GM12878 (cell line): ENCODE measurements around the gene LYPD6. TPM values are rescaled to one million over a fixed set of nuclear protein-coding genes. Genes with fewer than 3 reads are reported as not detected.

Experiments
- ATAC-seq: fragments of 200-7000 bp; cut with Tn5 transposase; 3 replicates; pipeline ENCODE4 v1.9.1; 2020; ENCODE audit warnings: mild to moderate bottlenecking, moderate library complexity
- BruUV-seq: library from RNA; stranded (reverse); fragments of 400-500 nt; replicated peaks from 2 replicates; lab custom pipeline; 2021; lab: Mats Ljungman, UMichigan
- CTCF ChIA-PET: fragments of 300-600 bp; sonication (Branson Sonifier 250); formaldehyde crosslinking; extraction: SDS; loops from one replicate; lab custom pipeline; 2021; ENCODE audit warnings: inconsistent platforms; lab: Yijun Ruan, JAX
- POLR2A ChIA-PET: fragments of 350-600 bp; formaldehyde crosslinking; extraction: SDS; loops from one replicate; lab custom pipeline; 2021; ENCODE audit warnings: inconsistent platforms; lab: Charles Lee
- RAD21 ChIA-PET: fragments of 300-600 bp; sonication (Branson Sonifier 250); formaldehyde crosslinking; loops from one replicate; lab custom pipeline; 2023; ENCODE audit warnings: antibody characterized with exemption; ENCODE audit not compliant: unreplicated experiment; lab: Charles Lee
- SMC1A ChIA-PET: fragments of 300-600 bp; sonication (Branson Sonifier 250); formaldehyde crosslinking; loops from one replicate; lab custom pipeline; 2023; ENCODE audit not compliant: unreplicated experiment, uncharacterized antibody; lab: Charles Lee
- DNase-seq: peaks from one replicate; pipeline ENCODE4 v3.0.0-alpha.2; 2011; ENCODE audit warnings: low read depth, low spot score
- FAIRE-seq: peaks from 3 replicates; lab custom pipeline; 2011; peaks lifted over from hg19 to GRCh38; lab: Jason Lieb, UNC
- H2AFZ ChIP-seq: 2 replicates; pipeline ENCODE4 v1.6.0; 2011; ENCODE audit warnings: low read depth, low read length, control low read depth; ENCODE audit not compliant: control insufficient read depth
- H3K27ac ChIP-seq: 2 replicates; pipeline ENCODE4 v1.5.1; 2011; ENCODE audit warnings: control low read depth; ENCODE audit not compliant: control insufficient read depth, insufficient read depth
- H3K27me3 ChIP-seq, 2 experiments: replicated peaks in 1 of 2; 2 replicates each; pipeline versions ENCODE4 v1.6.0 to v1.6.1; 2011; ENCODE audit warnings: low read length in 1 of 2; ENCODE audit not compliant: control insufficient read depth in 2 of 2, insufficient read depth in 2 of 2
- H3K36me3 ChIP-seq, 2 experiments: 2 replicates each; pipeline ENCODE4 v1.5.1; 2011; ENCODE audit warnings: low read length in 1 of 2; ENCODE audit not compliant: control insufficient read depth in 2 of 2, insufficient read depth in 2 of 2
- H3K4me1 ChIP-seq: 2 replicates; pipeline ENCODE4 v1.6.1; 2011; ENCODE audit warnings: mild to moderate bottlenecking, low read length, moderate library complexity, mixed read lengths; ENCODE audit not compliant: control insufficient read depth, insufficient read depth
- H3K4me2 ChIP-seq: 2 replicates; pipeline ENCODE4 v1.6.0; 2011; ENCODE audit warnings: control low read depth; ENCODE audit not compliant: control insufficient read depth, insufficient read depth
- H3K4me3 ChIP-seq: fragments of 200-600 bp; sonication (generic); 2 replicates; pipeline ENCODE4 v1.5.1; 2016
- H3K79me2 ChIP-seq: 2 replicates; pipeline ENCODE4 v1.6.0; 2011; ENCODE audit warnings: low read length; ENCODE audit not compliant: control insufficient read depth, insufficient read depth
- H3K9ac ChIP-seq: 2 replicates; pipeline ENCODE4 v1.8.0; 2011; ENCODE audit warnings: low read length, control low read depth, mixed read lengths; ENCODE audit not compliant: control insufficient read depth, insufficient read depth
- H3K9me3 ChIP-seq: replicated peaks from 3 replicates; pipeline ENCODE4 v1.5.1; 2011; ENCODE audit warnings: mild to moderate bottlenecking, low read length; ENCODE audit not compliant: control insufficient read depth, insufficient read depth
- H4K20me1 ChIP-seq: 2 replicates; pipeline ENCODE4 v1.6.0; 2011; ENCODE audit not compliant: control insufficient read depth, insufficient read depth
- BACH1 ChIP-seq: fragments of 450-650 bp; IDR thresholded peaks from 2 replicates; pipeline ENCODE4 v1.6.1; 2017; ENCODE audit warnings: mild to moderate bottlenecking, borderline replicate concordance
- BCL11A ChIP-seq: IDR thresholded peaks from 2 replicates; pipeline ENCODE4 v1.6.1; 2011; ENCODE audit warnings: low read depth, low read length
- EGR1 ChIP-seq, 2 experiments: IDR thresholded peaks; 1 replicate in 1 of 2; 2 replicates in 1 of 2; pipeline ENCODE4 v1.6.1; 2011 to 2012; ENCODE audit warnings: low read depth in 2 of 2, low read length in 2 of 2, borderline replicate concordance in 1 of 2, mild to moderate bottlenecking in 1 of 2, moderate library complexity in 1 of 2
- HDAC6 ChIP-seq: fragments of 200-600 bp; sonication (generic); IDR thresholded peaks from one replicate; pipeline ENCODE4 v1.8.0; 2017; ENCODE audit warnings: antibody characterized with exemption; ENCODE audit not compliant: unreplicated experiment
- JUND ChIP-seq: IDR thresholded peaks from 2 replicates; pipeline ENCODE4 v1.6.1; 2012; ENCODE audit warnings: low read depth, mild to moderate bottlenecking, low read length, improper control_type of control experiment, moderate library complexity
- NFYB ChIP-seq: IDR thresholded peaks from 2 replicates; pipeline ENCODE4 v1.6.1; 2011; ENCODE audit warnings: low read depth, mild to moderate bottlenecking, low read length, improper control_type of control experiment, moderate library complexity; ENCODE audit not compliant: insufficient read depth
- NR2C2 ChIP-seq: IDR thresholded peaks from 2 replicates; pipeline ENCODE4 v1.6.1; 2011; ENCODE audit warnings: borderline replicate concordance, low read depth; ENCODE audit not compliant: control insufficient read depth, insufficient read length
- POLR2AphosphoS2 ChIP-seq: IDR thresholded peaks from 2 replicates; pipeline ENCODE4 v1.6.1; 2011; ENCODE audit warnings: low read depth, mild to moderate bottlenecking, low read length, improper control_type of control experiment, moderate library complexity
- SP1 ChIP-seq: IDR thresholded peaks from one replicate; pipeline ENCODE4 v1.6.1; 2011; ENCODE audit warnings: low read depth, low read length
- TCF12 ChIP-seq: IDR thresholded peaks from 2 replicates; pipeline ENCODE4 v1.6.1; 2011; ENCODE audit warnings: low read depth, mild to moderate bottlenecking, low read length
- TCF3 ChIP-seq: IDR thresholded peaks from 2 replicates; pipeline ENCODE4 v1.6.1; 2012; ENCODE audit warnings: low read depth, mild to moderate bottlenecking, low read length, borderline replicate concordance; ENCODE audit not compliant: insufficient read depth
- ZNF622 ChIP-seq: fragments of 450-650 bp; IDR thresholded peaks from 2 replicates; pipeline ENCODE4 v1.6.1; 2017; ENCODE audit warnings: mild to moderate bottlenecking, inconsistent platforms
- ZSCAN29 ChIP-seq: fragments of 450-650 bp; IDR thresholded peaks from 2 replicates; pipeline ENCODE4 v1.6.1; 2017; ENCODE audit warnings: mild to moderate bottlenecking, moderate library complexity
- WGBS: methylation state at CpG from one replicate; pipeline ENCODE4 v1.1.6; 2016; ENCODE audit warnings: low lambda C conversion rate; ENCODE audit not compliant: insufficient replicate concordance, insufficient coverage; ENCODE audit errors: missing lambda C conversion rate; 5-methylcytosine and 5-hydroxymethylcytosine counted together
- in situ Hi-C: fragments of 300-500 bp; cut with MboI; formaldehyde crosslinking; loops from 9 replicates; pipeline ENCODE4 v1.14.3; 2018; ENCODE audit warnings: mixed read lengths
- intact Hi-C: fragments of 100-400 bp; cut with micrococcal nuclease; formaldehyde crosslinking; loops from one replicate; pipeline ENCODE4 v1.14.2; 2022; ENCODE audit not compliant: unreplicated experiment
- polyA plus RNA-seq, 11 experiments: library from polyadenylated mRNA; depleted of rRNA in 4 of 11; unstranded in 6 of 11; stranded (reverse) in 5 of 11; fragments of >200 nt; fragmentation: Nextera tagmentation in 4 of 11; fragmentation: Illumina TruSeq in 1 of 11; extraction: Ambion mirVana in 4 of 11; extraction: Trizol in 1 of 11; gene quantifications; 1 replicate in 1 of 11; 2 replicates in 10 of 11; pipeline versions ENCODE4 v1.2.1 to v1.2.3, GENCODE V29; 2011 to 2016; ENCODE audit warnings: inconsistent platforms in 2 of 11, missing spikeins in 2 of 11, low read depth in 1 of 11
- total RNA-seq, 4 experiments: library from RNA; depleted of rRNA in 3 of 4; stranded (reverse); fragments of >200 nt in 3 of 4; fragmentation: Illumina TruSeq in 1 of 4; extraction: Trizol in 1 of 4; gene quantifications; 2 replicates each; pipeline versions ENCODE4 v1.2.1 to v1.2.3, GENCODE V29; 2013 to 2021
- TF ChIP-seq, protein P1 (sequence below): fragments of 450-650 bp; IDR thresholded peaks from 2 replicates; pipeline ENCODE4 v1.6.1; 2016; ENCODE audit warnings: mild to moderate bottlenecking
- TF ChIP-seq, protein P2 (sequence below): IDR thresholded peaks from 2 replicates; pipeline ENCODE4 v1.6.1; 2012; ENCODE audit warnings: low read depth, low read length, improper control_type of control experiment

LYPD6 gene
- total and polyA plus RNA-seq, 10 of the 15 experiments (the other 5 are each of a cell fraction or from before 2014, with no cell fraction given) = not detected

DNA sequence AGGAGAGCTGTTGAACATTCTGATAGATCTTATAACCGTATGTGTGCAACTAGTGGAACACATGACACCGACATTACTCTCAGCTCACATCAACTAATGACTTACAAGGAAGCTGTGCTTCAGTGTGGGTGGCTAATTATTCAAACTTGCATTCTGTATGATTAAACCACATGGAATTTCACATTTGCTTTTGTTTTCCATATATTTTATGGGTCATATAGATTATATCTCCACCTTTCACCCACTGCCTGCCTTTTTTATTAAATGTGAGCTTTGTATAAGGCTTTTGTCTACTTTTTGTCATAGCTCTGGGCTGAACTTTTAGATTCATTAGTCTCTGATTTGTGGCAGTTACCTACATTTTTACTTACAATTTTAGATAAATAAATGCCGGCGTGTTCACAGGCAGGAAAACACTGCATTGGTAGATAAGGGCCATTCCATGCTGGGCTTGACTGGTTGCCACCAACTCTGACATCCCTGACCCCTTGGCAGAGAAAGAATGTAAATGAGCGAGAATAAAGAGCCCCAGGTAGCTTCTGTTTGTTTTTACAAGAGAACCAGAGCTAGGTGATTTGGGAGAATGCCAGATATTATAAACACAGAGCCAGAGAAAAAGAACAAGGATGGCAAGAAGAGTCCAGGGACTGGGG, 35.7 kb downstream of the LYPD6 start:
- intact Hi-C loops = no loop called here
- ChIA-PET CTCF (no interaction called here), RAD21 (no interaction called here), SMC1A (no interaction called here), POLR2A (no interaction called here)
- ATAC-seq = no peak
- TF ChIP-seq TCF3 (no peak), BACH1 (no peak)
- TF ChIP-seq, protein P1, sequence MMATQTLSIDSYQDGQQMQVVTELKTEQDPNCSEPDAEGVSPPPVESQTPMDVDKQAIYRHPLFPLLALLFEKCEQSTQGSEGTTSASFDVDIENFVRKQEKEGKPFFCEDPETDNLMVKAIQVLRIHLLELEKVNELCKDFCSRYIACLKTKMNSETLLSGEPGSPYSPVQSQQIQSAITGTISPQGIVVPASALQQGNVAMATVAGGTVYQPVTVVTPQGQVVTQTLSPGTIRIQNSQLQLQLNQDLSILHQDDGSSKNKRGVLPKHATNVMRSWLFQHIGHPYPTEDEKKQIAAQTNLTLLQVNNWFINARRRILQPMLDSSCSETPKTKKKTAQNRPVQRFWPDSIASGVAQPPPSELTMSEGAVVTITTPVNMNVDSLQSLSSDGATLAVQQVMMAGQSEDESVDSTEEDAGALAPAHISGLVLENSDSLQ = no peak
- Histone ChIP-seq H3K4me3 (no peak overlapping the region), H3K27me3 (no peaks in the 10 kb centered on the region), H3K79me2 (no peaks in the 10 kb centered on the region), H3K4me2 (no peak overlapping the region), H2AFZ (no peak overlapping the region), H3K36me3 (no peaks in the 10 kb centered on the region), H3K9ac (no peak overlapping the region; the same call in 1 of the 2 replicates), H3K27ac (no peak overlapping the region), H3K4me1 (no peaks in the 10 kb centered on the region), H3K9me3 (no peaks in the 10 kb centered on the region), H4K20me1 (no peaks in the 10 kb centered on the region)
- in situ Hi-C loops = no loop called here
- no peak for FAIRE-seq
- WGBS = 42% methylated on average over 5 of the region's 5 CpGs
- BruUV-seq = no TSS peak
- DNase-seq = no peak

DNA sequence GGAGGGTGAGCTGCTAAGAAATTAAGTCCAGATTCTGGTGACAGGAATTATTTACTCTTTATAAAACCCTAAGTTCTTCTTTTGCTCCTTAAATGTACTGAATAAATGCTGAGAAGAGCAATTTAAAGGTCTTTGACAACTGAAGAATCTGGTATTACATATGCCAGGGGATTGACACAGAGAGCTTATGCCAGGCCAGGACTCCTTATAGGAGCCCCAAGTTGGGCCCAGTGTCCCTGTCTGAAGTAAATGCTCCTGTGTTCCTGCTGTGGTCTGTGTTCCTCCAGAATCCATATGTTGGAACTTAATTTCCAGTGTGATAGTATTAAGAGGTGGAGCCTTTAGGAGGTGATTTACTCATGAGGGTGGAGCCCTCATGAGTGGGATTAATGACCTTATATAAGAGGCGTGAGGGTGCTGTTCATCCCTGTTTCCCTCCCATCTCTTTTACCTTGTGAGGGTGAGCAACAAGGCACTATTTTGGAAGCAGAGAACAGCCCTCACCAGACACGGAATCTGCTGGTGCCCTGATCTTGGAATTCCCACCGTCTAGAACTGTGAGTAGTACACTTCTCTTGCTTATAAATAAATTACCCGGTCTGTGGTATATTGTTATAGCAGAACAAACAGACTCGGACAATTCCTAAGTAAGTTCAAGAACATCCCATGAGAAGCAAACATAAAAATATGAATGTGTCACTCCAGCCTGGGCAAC, 39.8 kb downstream of the LYPD6 start:
- Histone ChIP-seq H3K4me2 (no peak overlapping the region), H3K27me3 (no peaks in the 10 kb centered on the region), H3K79me2 (no peaks in the 10 kb centered on the region), H3K27ac (no peak overlapping the region), H3K9me3 (no peaks in the 10 kb centered on the region), H3K9ac (no peak overlapping the region), H3K4me1 (no peaks in the 10 kb centered on the region), H2AFZ (no peak overlapping the region), H4K20me1 (no peaks in the 10 kb centered on the region), H3K36me3 (no peaks in the 10 kb centered on the region), H3K4me3 (no peak overlapping the region)
- POLR2A ChIA-PET = no interaction called here
- in situ Hi-C loops = no loop called here
- TF ChIP-seq NFYB (no peak), TCF12 (no peak), POLR2AphosphoS2 (no peak), JUND (no peak), ZNF622 (no peak), NR2C2 (no peak), ZSCAN29 (no peak), BCL11A (no peak), HDAC6 (no peak), EGR1 (IDR thresholded peaks at IDR 0.05; ENCODE audit: borderline replicate concordance in 1 of 2, low read depth in 2 of 2, low read length in 2 of 2) (no peak), SP1 (no peak)
- TF ChIP-seq, protein P2, sequence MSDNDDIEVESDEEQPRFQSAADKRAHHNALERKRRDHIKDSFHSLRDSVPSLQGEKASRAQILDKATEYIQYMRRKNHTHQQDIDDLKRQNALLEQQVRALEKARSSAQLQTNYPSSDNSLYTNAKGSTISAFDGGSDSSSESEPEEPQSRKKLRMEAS = no peak
- WGBS = 28% methylated on average over 5 of the region's 5 CpGs
- intact Hi-C loops = no loop called here
- BruUV-seq = no TSS peak
- RAD21 ChIA-PET = no interaction called here
- DNase-seq (no peak), ATAC-seq (no peak), FAIRE-seq (no peak)
- SMC1A ChIA-PET = no interaction called here
- CTCF ChIA-PET = no interaction called here
